Sciatic nerve (tissue), 2 donors: ENCODE results near the gene GOLT1B. TPM values are rescaled to one million over a fixed set of nuclear protein-coding genes. Genes with fewer than 3 reads are reported as not detected.

ENCODE experiments used
- ATAC-seq: fragments of 200-7000 bp; cut with Tn5 transposase; one replicate; pipeline ENCODE4 v1.9.1; 2020; ENCODE audit warnings: mild to moderate bottlenecking, moderate library complexity
- DNase-seq: peaks from one replicate; pipeline ENCODE4 v3.0.0-alpha.2; 2020; ENCODE audit warnings: low spot score
- intact Hi-C: fragments of 100-400 bp; cut with DNase I; formaldehyde crosslinking; loops from one replicate; pipeline ENCODE4 v1.14.2; 2022
- total RNA-seq: library from RNA; stranded (reverse); fragmentation: NEBNext Ultra II Directional; extraction: Animal tissue kit (Norgen Biotek cat#: 25700); gene quantifications from one replicate; pipeline ENCODE4 v1.2.1, GENCODE V29; 2021
- donor health status: DM: no; HTN: no; CAD: no.
- donor health status: DM: no; HTN: no; CAD: no.

The GOLT1B gene
- total RNA-seq, 1 donor from 2014 or later: 26.6 TPM

GRCh38 chr12:21553329-21553675 lies 51.7 kb downstream of the GOLT1B start:
- ATAC-seq (no peak), DNase-seq (no peak)
- intact Hi-C loops: no loop called here

- no peak for DNase-seq
- ATAC-seq: no peak
- intact Hi-C loops: no loop called here
Measured at GRCh38 chr12:21558100-21558679, 56.6 kb downstream of the GOLT1B start.

GRCh38 chr12:21559855-21560569 lies 58.4 kb downstream of the GOLT1B start:
- ATAC-seq (peak; percentile 78), DNase-seq (no peak)
- intact Hi-C loops: no loop called here

- DNase-seq: no peak
- no peak for ATAC-seq
- intact Hi-C loops: no loop called here
Measured at GRCh38 chr12:21561158-21561557, 59.6 kb downstream of the GOLT1B start.

- no peak for DNase-seq
- no peak for ATAC-seq
- intact Hi-C loops: no loop called here
Measured at GRCh38 chr12:21562859-21563258, 61.3 kb downstream of the GOLT1B start.

- DNase-seq: no peak
- peak; percentile 68 for ATAC-seq
- intact Hi-C loops: no loop called here
Measured at GRCh38 chr12:21566223-21566906, 64.8 kb downstream of the GOLT1B start.

- intact Hi-C loops: no loop called here
- DNase-seq: no peak
- peak; percentile 64 for ATAC-seq
Measured at GRCh38 chr12:21566907-21567394, 65.4 kb downstream of the GOLT1B start.

Other genes starting within 250 kb of the GOLT1B start
- 0.67 TPM for gene SLCO1A2, start 166.9 kb upstream of the GOLT1B start, total RNA-seq
- not detected for gene IAPP, start 128.9 kb upstream of the GOLT1B start, total RNA-seq
- gene PYROXD1, start 64.1 kb upstream of the GOLT1B start, total RNA-seq: 16.3 TPM
- 32.7 TPM for gene RECQL, start 154 bp upstream of the GOLT1B start, total RNA-seq
- 1.3 TPM for gene SPX, start 24.5 kb downstream of the GOLT1B start, total RNA-seq
- gene GYS2, start 103.1 kb downstream of the GOLT1B start, total RNA-seq: 0.27 TPM
- gene LDHB, start 156.1 kb downstream of the GOLT1B start, total RNA-seq: 289 TPM